GM12892 (cell line): ENCODE measurements around the gene PTCSC3.

Experiments used
- POLR2A ChIP-seq: IDR thresholded peaks from 2 replicates; pipeline ENCODE4 v1.6.1; 2011; ENCODE audit warnings: low read depth, low read length, control low read depth
- POLR2AphosphoS5 ChIP-seq: IDR thresholded peaks from 2 replicates; pipeline ENCODE4 v1.6.1; 2011; ENCODE audit warnings: low read depth, low read length, control low read depth
- TAF1 ChIP-seq: IDR thresholded peaks from 2 replicates; pipeline ENCODE4 v1.6.1; 2011; ENCODE audit warnings: low read depth, mild to moderate bottlenecking, control low read depth, low read length, borderline replicate concordance

DNA sequence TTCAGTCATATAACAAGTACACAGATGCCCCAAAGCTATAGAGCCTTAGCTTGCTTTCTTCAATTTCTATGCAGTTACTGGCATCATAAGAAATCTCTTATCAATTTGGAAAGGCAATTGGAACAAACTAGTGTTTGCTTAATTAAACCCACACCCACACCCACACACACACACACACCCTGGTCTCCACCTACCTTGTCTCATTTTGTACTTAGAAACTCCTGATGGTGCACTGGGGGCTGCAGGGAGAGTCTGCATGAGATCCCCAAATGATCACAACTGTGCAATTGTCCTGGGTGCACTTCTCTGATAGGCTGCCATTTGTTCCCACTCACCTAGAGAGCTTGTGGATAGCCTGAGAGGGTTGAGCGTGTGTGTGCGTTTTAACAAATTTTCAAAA lies 40.5 kb upstream of the PTCSC3 start:
- TF ChIP-seq TAF1 (no peak), POLR2A (no peak), POLR2AphosphoS5 (no peak)
